ENCODE data around the gene LUC7L3. TPM values are rescaled to one million over a fixed set of nuclear protein-coding genes. Genes with fewer than 3 reads are reported as not detected.
A peak's percentile ranks its signal among the peaks of the same experiment; 100 is the strongest.

Gene LUC7L3
- total RNA-seq, 1 experiment from 2014 or later: 155 TPM

GRCh38 chr17:50735287-50735686 is 15.9 kb downstream of the LUC7L3 start:
- no TSS peak for BruUV-seq (replicated peaks)
- no peak overlapping the region for H3K4me3 Mint-ChIP-seq (ENCODE audit: low read depth, unreplicated experiment)
- H3K36me3 Mint-ChIP-seq (ENCODE audit: insufficient read depth, unreplicated experiment): peaks cover 57% of the 10 kb centered on the region
- CTCF ChIA-PET: interaction anchor here (0.6 kb wide), 1 partner anchor 107 kb away, joined by 3 read pairs; no protein-coding TSS in a partner anchor
- intact Hi-C loops (cut with micrococcal nuclease; ENCODE audit: unreplicated experiment): no loop called here
- peaks cover 34% of the 10 kb centered on the region for H3K4me1 Mint-ChIP-seq (ENCODE audit: low read depth, unreplicated experiment)
- TF ChIP-seq CTCF (IDR thresholded peaks at IDR 0.05; ENCODE audit: unreplicated experiment): no peak
- H3K9me3 Mint-ChIP-seq (ENCODE audit: low read depth, unreplicated experiment): no peaks in the 10 kb centered on the region
- DNase-seq: no peak
- H3K27me3 Mint-ChIP-seq (ENCODE audit: unreplicated experiment): no peaks in the 10 kb centered on the region
- H3K27ac Mint-ChIP-seq (ENCODE audit: unreplicated experiment): no peak overlapping the region

- H3K27ac Mint-ChIP-seq (ENCODE audit: unreplicated experiment): no peak overlapping the region
- TF ChIP-seq CTCF (IDR thresholded peaks at IDR 0.05; ENCODE audit: unreplicated experiment): no peak
- intact Hi-C loops (cut with micrococcal nuclease; ENCODE audit: unreplicated experiment): no loop called here
These were observed 17.8 kb downstream of the LUC7L3 start for GRCh38 chr17:50737118-50737698.

GRCh38 chr17:50739098-50739497 is 19.7 kb downstream of the LUC7L3 start:
- CTCF ChIA-PET: no interaction called here
- H3K27ac Mint-ChIP-seq (ENCODE audit: unreplicated experiment): peak overlapping the region; percentile 7

More at GRCh38 chr17:50737118-50737698, 17.8 kb downstream of the LUC7L3 start:
- H3K36me3 Mint-ChIP-seq (ENCODE audit: insufficient read depth, unreplicated experiment): peaks cover 65% of the 10 kb centered on the region
- CTCF ChIA-PET: no interaction called here
- DNase-seq: no peak
- no TSS peak for BruUV-seq (replicated peaks)
- H3K4me3 Mint-ChIP-seq (ENCODE audit: low read depth, unreplicated experiment): no peak overlapping the region
- H3K9me3 Mint-ChIP-seq (ENCODE audit: low read depth, unreplicated experiment): no peaks in the 10 kb centered on the region
- peaks cover 21% of the 10 kb centered on the region for H3K4me1 Mint-ChIP-seq (ENCODE audit: low read depth, unreplicated experiment)
- H3K27me3 Mint-ChIP-seq (ENCODE audit: unreplicated experiment): no peaks in the 10 kb centered on the region

GRCh38 chr17:50745631-50746030 is 26.2 kb downstream of the LUC7L3 start:
- TF ChIP-seq CTCF (IDR thresholded peaks at IDR 0.05; ENCODE audit: unreplicated experiment): no peak
- DNase-seq: no peak
- no peak overlapping the region for H3K27ac Mint-ChIP-seq (ENCODE audit: unreplicated experiment)
- TSS peak; percentile 92 for BruUV-seq (replicated peaks)
- no peak overlapping the region for H3K4me3 Mint-ChIP-seq (ENCODE audit: low read depth, unreplicated experiment)
- intact Hi-C loops (cut with micrococcal nuclease; ENCODE audit: unreplicated experiment): no loop called here
- CTCF ChIA-PET: no interaction called here
- peaks cover 88% of the 10 kb centered on the region for H3K36me3 Mint-ChIP-seq (ENCODE audit: insufficient read depth, unreplicated experiment)
- no peaks in the 10 kb centered on the region for H3K27me3 Mint-ChIP-seq (ENCODE audit: unreplicated experiment)
- no peaks in the 10 kb centered on the region for H3K9me3 Mint-ChIP-seq (ENCODE audit: low read depth, unreplicated experiment)
- H3K4me1 Mint-ChIP-seq (ENCODE audit: low read depth, unreplicated experiment): no peaks in the 10 kb centered on the region

More at GRCh38 chr17:50739098-50739497, 19.7 kb downstream of the LUC7L3 start:
- intact Hi-C loops (cut with micrococcal nuclease; ENCODE audit: unreplicated experiment): no loop called here
- no TSS peak for BruUV-seq (replicated peaks)
- Mint-ChIP-seq H3K4me3 (ENCODE audit: low read depth, unreplicated experiment) (no peak overlapping the region), H3K4me1 (ENCODE audit: low read depth, unreplicated experiment) (peaks cover 15% of the 10 kb centered on the region), H3K9me3 (ENCODE audit: low read depth, unreplicated experiment) (no peaks in the 10 kb centered on the region), H3K27me3 (ENCODE audit: unreplicated experiment) (no peaks in the 10 kb centered on the region), H3K36me3 (ENCODE audit: insufficient read depth, unreplicated experiment) (peaks cover 69% of the 10 kb centered on the region)
- no peak for TF ChIP-seq CTCF (IDR thresholded peaks at IDR 0.05; ENCODE audit: unreplicated experiment)
- no peak for DNase-seq

Measured in Calu3 (cell line).